GM23248 (cell line): ENCODE measurements around the gene MAPK8IP1. TPM values are rescaled to one million over a fixed set of nuclear protein-coding genes. Genes with fewer than 3 reads are reported as not detected.

Experiments used
- DNase-seq: peaks from one replicate; pipeline ENCODE4 v3.0.0-alpha.2; 2015
- H2AFZ ChIP-seq: fragments of 200-600 bp; sonication (generic); 2 replicates; pipeline ENCODE4 v1.6.1; 2016; ENCODE audit warnings: antibody characterized with exemption
- H3F3A ChIP-seq: fragments of 200-600 bp; sonication (generic); 2 replicates; pipeline ENCODE4 v1.6.1; 2016; ENCODE audit warnings: mild to moderate bottlenecking, antibody characterized with exemption, mixed run types; ENCODE audit not compliant: insufficient read depth
- H3K27ac ChIP-seq: fragments of 200-600 bp; sonication (generic); 2 replicates; pipeline ENCODE4 v1.5.1; 2016; ENCODE audit warnings: mild to moderate bottlenecking
- H3K27me3 ChIP-seq: fragments of 200-600 bp; sonication (generic); replicated peaks from 2 replicates; pipeline ENCODE4 v1.6.1; 2016; ENCODE audit warnings: mild to moderate bottlenecking; ENCODE audit not compliant: insufficient read depth
- H3K36me3 ChIP-seq: fragments of 200-600 bp; sonication (generic); 2 replicates; pipeline ENCODE4 v1.6.1; 2016; ENCODE audit warnings: low read depth, mild to moderate bottlenecking
- H3K4me1 ChIP-seq: fragments of 200-600 bp; sonication (generic); 2 replicates; pipeline ENCODE4 v1.6.1; 2016; ENCODE audit warnings: mild to moderate bottlenecking; ENCODE audit not compliant: insufficient read depth
- H3K4me2 ChIP-seq: fragments of 200-600 bp; sonication (generic); one replicate; pipeline ENCODE4 v1.6.1; 2016; ENCODE audit warnings: mild to moderate bottlenecking; ENCODE audit not compliant: unreplicated experiment
- H3K4me3 ChIP-seq: fragments of 200-600 bp; sonication (generic); 2 replicates; pipeline ENCODE4 v1.5.1; 2016; ENCODE audit warnings: mild to moderate bottlenecking
- H3K79me2 ChIP-seq: fragments of 200-600 bp; sonication (generic); 2 replicates; pipeline ENCODE4 v1.6.1; 2016; ENCODE audit warnings: mild to moderate bottlenecking; ENCODE audit not compliant: insufficient read depth
- H3K9ac ChIP-seq: fragments of 200-600 bp; sonication (generic); 2 replicates; pipeline ENCODE4 v1.6.1; 2016; ENCODE audit warnings: mild to moderate bottlenecking
- H3K9me2 ChIP-seq: fragments of 200-600 bp; sonication (generic); 2 replicates; pipeline ENCODE4 v1.6.1; 2016; ENCODE audit warnings: mixed run types, mild to moderate bottlenecking, moderate library complexity; ENCODE audit not compliant: insufficient read depth
- H3K9me3 ChIP-seq: fragments of 200-600 bp; sonication (generic); one replicate; pipeline ENCODE4 v1.6.1; 2017; ENCODE audit warnings: low read depth
- H4K20me1 ChIP-seq: fragments of 200-600 bp; sonication (generic); 2 replicates; pipeline ENCODE4 v1.6.0; 2016; ENCODE audit not compliant: insufficient read depth
- EZH2 ChIP-seq: fragments of 200-600 bp; sonication (generic); IDR thresholded peaks from 2 replicates; pipeline ENCODE4 v1.6.1; 2018; ENCODE audit warnings: antibody characterized with exemption, mild to moderate bottlenecking; ENCODE audit not compliant: insufficient read depth, poor library complexity, severe bottlenecking
- EZH2phosphoT487 ChIP-seq: fragments of 200-600 bp; sonication (generic); IDR thresholded peaks from 2 replicates; pipeline ENCODE4 v1.6.1; 2018; ENCODE audit warnings: antibody characterized with exemption, moderate library complexity, mild to moderate bottlenecking, low read depth; ENCODE audit not compliant: insufficient read depth
- WGBS, 2 experiments: methylation state at CpG; one replicate each; pipeline ENCODE4 v1.1.6; 2015 to 2017; ENCODE audit warnings: low lambda C conversion rate in 2 of 2, low coverage in 1 of 2; ENCODE audit errors: missing lambda C conversion rate in 2 of 2; 5-methylcytosine and 5-hydroxymethylcytosine counted together
- in situ Hi-C: fragments of 300-500 bp; cut with MboI; formaldehyde crosslinking; loops from 2 replicates; pipeline ENCODE4 v1.15.0; 2020
- polyA plus RNA-seq: library from polyadenylated mRNA; unstranded; fragments of >200 nt; fragmentation: Nextera tagmentation; extraction: Ambion mirVana; gene quantifications from 2 replicates; pipeline ENCODE4 v1.2.1, GENCODE V29; 2016
- total RNA-seq: library from RNA; depleted of rRNA; stranded (reverse); fragments of >200 nt; shearing (Covaris generic); gene quantifications from 2 replicates; pipeline ENCODE4 v1.2.3, GENCODE V29; 2014

Gene MAPK8IP1
- total and polyA plus RNA-seq, 2 experiments from 2014 or later, result 1.8 to 9.5 TPM

- no peaks in the 10 kb centered on the region for H4K20me1 ChIP-seq
- no peaks in the 10 kb centered on the region for H3K9me2 ChIP-seq
- TF ChIP-seq EZH2 (no peak), EZH2phosphoT487 (no peak)
- no peaks in the 10 kb centered on the region for H3K79me2 ChIP-seq
- no peaks in the 10 kb centered on the region for H3K4me1 ChIP-seq
- H3K27ac ChIP-seq, result no peak overlapping the region
- in situ Hi-C loops, result no loop called here
- H3K9ac ChIP-seq, result no peak overlapping the region
- H3F3A ChIP-seq, result no peaks in the 10 kb centered on the region
- H2AFZ ChIP-seq, result no peak overlapping the region
- H3K9me3 ChIP-seq, result no peaks in the 10 kb centered on the region
- H3K4me2 ChIP-seq, result no peak overlapping the region
- H3K27me3 ChIP-seq, result no peaks in the 10 kb centered on the region
- WGBS, 2 experiments, result 68 to 74% methylated on average over 8 of the region's 8 CpGs
- H3K36me3 ChIP-seq, result no peaks in the 10 kb centered on the region
- no peak for DNase-seq
- no peak overlapping the region for H3K4me3 ChIP-seq
These were observed 4.1 kb downstream of the MAPK8IP1 start for GRCh38 chr11:45889555-45889954.

- Histone ChIP-seq H3K36me3 (no peaks in the 10 kb centered on the region), H4K20me1 (no peaks in the 10 kb centered on the region), H3K9me3 (no peaks in the 10 kb centered on the region), H3F3A (no peaks in the 10 kb centered on the region), H3K4me3 (no peak overlapping the region), H3K27me3 (no peaks in the 10 kb centered on the region), H3K9ac (no peak overlapping the region), H2AFZ (no peak overlapping the region), H3K9me2 (no peaks in the 10 kb centered on the region), H3K79me2 (no peaks in the 10 kb centered on the region), H3K4me2 (no peak overlapping the region), H3K27ac (no peak overlapping the region), H3K4me1 (no peaks in the 10 kb centered on the region)
- TF ChIP-seq EZH2, result no peak
- no peak for TF ChIP-seq EZH2phosphoT487
- in situ Hi-C loops, result no loop called here
- DNase-seq, result no peak
- WGBS, 2 experiments, result 67 to 76% methylated on average over 9 of the region's 9 CpGs
These were observed 4.5 kb downstream of the MAPK8IP1 start for GRCh38 chr11:45889966-45890365.

GRCh38 chr11:45890886-45891550, 5.6 kb downstream of the MAPK8IP1 start:
- no peaks in the 10 kb centered on the region for H3K79me2 ChIP-seq
- no peak overlapping the region for H3K9ac ChIP-seq
- TF ChIP-seq EZH2, result no peak
- TF ChIP-seq EZH2phosphoT487, result no peak
- H3K36me3 ChIP-seq, result no peaks in the 10 kb centered on the region
- no peak overlapping the region for H3K4me3 ChIP-seq
- no peak overlapping the region for H3K27ac ChIP-seq
- no peaks in the 10 kb centered on the region for H3K9me2 ChIP-seq
- H4K20me1 ChIP-seq, result no peaks in the 10 kb centered on the region
- no peaks in the 10 kb centered on the region for H3K4me1 ChIP-seq
- H3K4me2 ChIP-seq, result no peak overlapping the region
- 72 to 75% methylated on average over 9 of the region's 9 CpGs for WGBS, 2 experiments
- H3K27me3 ChIP-seq, result no peaks in the 10 kb centered on the region
- no peak for DNase-seq
- no peaks in the 10 kb centered on the region for H3F3A ChIP-seq
- in situ Hi-C loops, result no loop called here
- H2AFZ ChIP-seq, result no peak overlapping the region
- H3K9me3 ChIP-seq, result no peaks in the 10 kb centered on the region

- 35 to 37% methylated on average over 5 of the region's 5 CpGs for WGBS, 2 experiments
- no peaks in the 10 kb centered on the region for H3K4me1 ChIP-seq
- H3K27me3 ChIP-seq, result no peaks in the 10 kb centered on the region
- DNase-seq, result no peak
- TF ChIP-seq EZH2phosphoT487, result no peak
- TF ChIP-seq EZH2, result no peak
- no peak overlapping the region for H3K4me2 ChIP-seq
- H3K36me3 ChIP-seq, result no peaks in the 10 kb centered on the region
- no peaks in the 10 kb centered on the region for H4K20me1 ChIP-seq
- H2AFZ ChIP-seq, result no peak overlapping the region
- H3K9ac ChIP-seq, result no peak overlapping the region
- no peaks in the 10 kb centered on the region for H3K9me3 ChIP-seq
- no peak overlapping the region for H3K4me3 ChIP-seq
- H3K27ac ChIP-seq, result no peak overlapping the region
- in situ Hi-C loops, result no loop called here
- no peaks in the 10 kb centered on the region for H3K9me2 ChIP-seq
- no peaks in the 10 kb centered on the region for H3K79me2 ChIP-seq
- H3F3A ChIP-seq, result no peaks in the 10 kb centered on the region
These were observed 7.4 kb downstream of the MAPK8IP1 start for GRCh38 chr11:45892856-45893255.
